HEK293T (cell line): Measurements from ENCODE around the gene XKR3.

Experiments used
- CTCF ChIA-PET: fragments of 350-600 bp; formaldehyde crosslinking; extraction: SDS; loops from one replicate; lab custom pipeline; 2021; ENCODE audit warnings: antibody characterized with exemption, inconsistent platforms; lab: Yijun Ruan, JAX
- POLR2A ChIA-PET: fragments of 350-600 bp; formaldehyde crosslinking; extraction: SDS; loops from one replicate; lab custom pipeline; 2020; ENCODE audit warnings: antibody characterized with exemption, inconsistent platforms; lab: Yijun Ruan, JAX
- DNase-seq: peaks from one replicate; pipeline ENCODE4 v3.0.0; 2012; ENCODE audit warnings: mixed read lengths; ENCODE audit errors: extremely low spot score
- ARNT ChIP-seq: fragments of 450-650 bp; IDR thresholded peaks from 2 replicates; pipeline ENCODE4 v1.6.1; 2017; ENCODE audit warnings: mild to moderate bottlenecking
- BHLHE40 ChIP-seq: fragments of 450-650 bp; IDR thresholded peaks from 2 replicates; pipeline ENCODE4 v1.6.1; 2016; ENCODE audit warnings: mild to moderate bottlenecking, moderate library complexity, borderline replicate concordance
- CTBP1 ChIP-seq: fragments of 450-650 bp; IDR thresholded peaks from 2 replicates; pipeline ENCODE4 v1.6.1; 2016; ENCODE audit warnings: borderline replicate concordance
- ELF4 ChIP-seq: fragments of 450-650 bp; IDR thresholded peaks from 2 replicates; pipeline ENCODE4 v1.6.1; 2017; ENCODE audit warnings: antibody characterized with exemption
- FOXA1 ChIP-seq: fragments of 450-650 bp; IDR thresholded peaks from 2 replicates; pipeline ENCODE4 v1.6.1; 2016; ENCODE audit warnings: mild to moderate bottlenecking
- FOXK2 ChIP-seq: fragments of 450-650 bp; IDR thresholded peaks from 2 replicates; pipeline ENCODE4 v1.6.1; 2016; ENCODE audit warnings: mild to moderate bottlenecking
- FOXM1 ChIP-seq: fragments of 450-650 bp; IDR thresholded peaks from 2 replicates; pipeline ENCODE4 v1.6.1; 2017; ENCODE audit warnings: mild to moderate bottlenecking, borderline replicate concordance
- HDGF ChIP-seq: fragments of 450-650 bp; IDR thresholded peaks from 2 replicates; pipeline ENCODE4 v1.6.1; 2017; ENCODE audit warnings: antibody characterized with exemption, borderline replicate concordance
- L3MBTL2 ChIP-seq: fragments of 450-650 bp; conservative IDR thresholded peaks from 2 replicates; pipeline ENCODE4 v1.6.1; 2016; ENCODE audit warnings: mild to moderate bottlenecking
- LEF1 ChIP-seq: fragments of 450-650 bp; IDR thresholded peaks from 2 replicates; pipeline ENCODE4 v1.6.1; 2017; ENCODE audit warnings: mild to moderate bottlenecking, borderline replicate concordance
- NFRKB ChIP-seq: fragments of 450-650 bp; IDR thresholded peaks from 2 replicates; pipeline ENCODE4 v1.6.1; 2016; ENCODE audit warnings: mild to moderate bottlenecking, moderate library complexity
- PKNOX1 ChIP-seq: fragments of 450-650 bp; IDR thresholded peaks from 2 replicates; pipeline ENCODE4 v1.6.1; 2016
- SP1 ChIP-seq: fragments of 450-650 bp; IDR thresholded peaks from 2 replicates; pipeline ENCODE4 v1.6.1; 2017
- SUZ12 ChIP-seq: fragments of 450-650 bp; IDR thresholded peaks from 2 replicates; pipeline ENCODE4 v1.6.1; 2016; ENCODE audit warnings: mild to moderate bottlenecking
- TARDBP ChIP-seq: fragments of 450-650 bp; IDR thresholded peaks from 2 replicates; pipeline ENCODE4 v1.6.1; 2016
- ZNF384 ChIP-seq: fragments of 450-650 bp; IDR thresholded peaks from 2 replicates; pipeline ENCODE4 v1.6.1; 2016

XKR3 gene

GRCh38 chr22:16827506-16827905 is 2.3 kb upstream of the XKR3 start:
- TF ChIP-seq SP1 (no peak), PKNOX1 (no peak), FOXM1 (no peak), CTBP1 (no peak), HDGF (no peak), SUZ12 (no peak), NFRKB (no peak), BHLHE40 (no peak)
- ChIA-PET POLR2A (no interaction called here), CTCF (no interaction called here)
- no peak for DNase-seq

- POLR2A ChIA-PET, result no interaction called here
- CTCF ChIA-PET, result no interaction called here
- no peak for DNase-seq
- no peak for TF ChIP-seq TARDBP
- no peak for TF ChIP-seq FOXA1
- TF ChIP-seq ELF4, result no peak
- TF ChIP-seq HDGF, result no peak
These were observed 6.0 kb downstream of the XKR3 start for GRCh38 chr22:16819249-16819648.

GRCh38 chr22:16818538-16818937 is 6.7 kb downstream of the XKR3 start:
- ChIA-PET CTCF (no interaction called here), POLR2A (no interaction called here)
- TF ChIP-seq CTBP1 (no peak), ARNT (no peak), ZNF384 (no peak), PKNOX1 (no peak), LEF1 (no peak), FOXA1 (no peak), BHLHE40 (no peak), ELF4 (no peak), HDGF (no peak), FOXM1 (no peak), SUZ12 (no peak), FOXK2 (no peak), SP1 (no peak), TARDBP (no peak), L3MBTL2 (no peak), NFRKB (no peak)

GRCh38 chr22:16815073-16815472 is 10.1 kb downstream of the XKR3 start:
- POLR2A ChIA-PET, result no interaction called here
- DNase-seq, result no peak
- CTCF ChIA-PET, result no interaction called here
- TF ChIP-seq PKNOX1 (no peak), HDGF (no peak), FOXK2 (no peak), ARNT (no peak), CTBP1 (no peak), L3MBTL2 (no peak), LEF1 (no peak), TARDBP (no peak), FOXA1 (no peak), ZNF384 (no peak), SUZ12 (no peak), NFRKB (no peak), FOXM1 (no peak), ELF4 (no peak), BHLHE40 (no peak), SP1 (no peak)

More at GRCh38 chr22:16818538-16818937, 6.7 kb downstream of the XKR3 start:
- DNase-seq, result no peak

- no peak for DNase-seq
- ChIA-PET POLR2A (no interaction called here), CTCF (no interaction called here)
- TF ChIP-seq SP1, result no peak
- no peak for TF ChIP-seq LEF1
- no peak for TF ChIP-seq TARDBP
- no peak for TF ChIP-seq CTBP1
- TF ChIP-seq NFRKB, result no peak
- no peak for TF ChIP-seq ARNT
- no peak for TF ChIP-seq HDGF
- TF ChIP-seq FOXA1, result no peak
- TF ChIP-seq BHLHE40, result no peak
- no peak for TF ChIP-seq PKNOX1
- TF ChIP-seq L3MBTL2, result no peak
- TF ChIP-seq ELF4, result no peak
- no peak for TF ChIP-seq ZNF384
- no peak for TF ChIP-seq FOXM1
- TF ChIP-seq SUZ12, result no peak
- TF ChIP-seq FOXK2, result no peak
These were observed 14.9 kb downstream of the XKR3 start for GRCh38 chr22:16810188-16810802.

GRCh38 chr22:16808744-16809143 is 16.5 kb downstream of the XKR3 start:
- TF ChIP-seq FOXM1, result no peak
- no peak for TF ChIP-seq LEF1
- TF ChIP-seq SP1, result no peak
- no peak for TF ChIP-seq PKNOX1
- POLR2A ChIA-PET, result no interaction called here
- DNase-seq, result no peak
- CTCF ChIA-PET, result no interaction called here
